Inflammatory macrophage treated with lipopolysaccharide for 4 hours (primary cell): ENCODE measurements around the gene PLA2G4F.
A peak's percentile ranks its signal among the peaks of the same experiment; 100 is the strongest.

Experiments used
- DNase-seq: peaks from one replicate; pipeline ENCODE4 v3.0.0-alpha.2; 2020

The PLA2G4F gene

DNA sequence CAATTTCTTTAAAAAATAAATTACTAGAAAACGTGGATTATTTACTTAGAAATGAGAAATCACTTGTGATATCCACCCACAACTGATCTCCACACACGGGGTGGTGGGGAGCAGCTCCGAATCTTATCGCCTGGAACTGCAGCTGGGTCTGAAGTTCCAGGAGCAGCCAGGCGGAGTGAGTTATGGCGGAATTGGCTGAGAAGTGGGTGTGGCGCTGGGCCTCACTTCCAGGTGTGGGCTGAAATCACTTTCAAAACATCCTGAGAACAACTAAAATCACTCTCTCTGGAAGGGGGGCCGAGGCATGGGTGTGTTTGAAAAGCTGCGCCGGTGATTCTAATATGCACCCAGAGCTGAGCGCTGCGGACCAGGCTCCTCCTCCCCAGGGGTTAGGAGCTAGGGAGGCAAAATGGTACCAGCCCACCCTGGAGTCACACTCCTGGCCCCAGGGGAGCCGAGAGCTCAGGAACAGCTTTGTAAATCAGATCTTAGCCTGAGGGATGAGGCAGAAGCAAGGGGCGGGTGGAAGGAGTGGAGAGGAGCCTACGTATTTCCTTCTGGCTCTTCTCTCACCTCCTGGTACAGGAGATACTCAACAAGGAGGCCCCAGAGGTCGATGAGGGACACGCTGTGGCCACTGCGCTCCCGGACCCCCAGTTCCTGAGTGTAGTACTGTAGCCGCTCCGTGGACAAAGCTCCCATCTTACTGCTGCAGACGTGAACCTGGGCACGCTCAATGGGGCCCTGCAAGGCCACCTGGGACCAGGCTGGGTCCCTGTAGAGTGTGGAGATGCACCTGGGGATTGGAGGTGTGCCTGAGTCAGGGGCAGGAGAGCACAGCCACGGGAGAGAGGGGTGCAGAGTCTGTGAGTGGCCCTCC, 9.6 kb downstream of the PLA2G4F start:
- DNase-seq, result no peak

- DNase-seq, result no peak
Observed at GRCh38 chr15:42145546-42146455, 10.6 kb downstream of the PLA2G4F start.

DNA sequence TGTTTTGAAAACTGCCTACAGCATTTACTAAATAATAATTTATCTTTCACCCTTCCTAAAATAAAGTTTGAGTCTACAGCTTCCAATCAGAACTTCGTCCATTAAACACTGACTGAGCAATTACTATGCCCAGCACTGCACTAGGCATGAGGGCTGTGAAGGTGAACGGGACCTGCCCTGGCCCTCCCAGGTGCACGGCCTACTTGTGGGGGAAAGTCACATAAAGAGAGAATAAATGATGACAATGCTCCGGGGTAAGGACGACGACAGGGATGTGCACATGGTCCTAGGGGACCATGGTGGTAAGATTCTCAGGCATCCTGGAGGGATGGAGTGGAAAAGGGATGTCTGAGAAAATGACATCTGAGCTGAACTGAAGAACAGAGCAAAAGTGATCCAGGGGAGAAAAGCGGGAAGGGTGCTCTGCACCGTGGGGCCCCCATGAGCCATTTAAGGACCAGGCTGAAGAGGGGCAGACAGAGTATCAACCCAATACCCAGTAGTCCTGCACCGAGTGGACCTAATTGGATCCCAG, 11.5 kb downstream of the PLA2G4F start:
- no peak for DNase-seq

GRCh38 chr15:42143866-42144625, 12.4 kb downstream of the PLA2G4F start:
- no peak for DNase-seq

DNA sequence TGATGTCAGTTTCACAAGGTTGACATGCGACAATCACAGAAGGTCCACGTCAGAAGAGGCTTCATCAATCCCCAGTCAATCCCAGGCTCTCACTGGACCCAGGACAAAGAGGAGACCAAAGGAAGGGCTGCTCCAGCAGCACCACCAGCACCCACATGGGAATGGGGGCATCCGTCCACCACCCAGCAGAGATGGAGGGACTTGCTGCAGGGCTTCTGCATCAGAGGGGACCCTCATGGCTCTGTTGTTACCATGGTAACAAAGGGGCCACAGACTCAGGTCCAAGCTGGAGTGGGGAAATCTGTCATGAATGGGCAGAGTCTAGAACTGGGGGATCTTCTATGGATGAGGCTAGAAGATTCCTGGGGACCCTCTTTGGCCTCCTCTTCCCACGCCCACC, 13.1 kb downstream of the PLA2G4F start:
- no peak for DNase-seq

GRCh38 chr15:42141795-42142667, 14.4 kb downstream of the PLA2G4F start:
- no peak for DNase-seq

- DNase-seq, result no peak
Observed at GRCh38 chr15:42141246-42141645, 15.2 kb downstream of the PLA2G4F start.

DNA sequence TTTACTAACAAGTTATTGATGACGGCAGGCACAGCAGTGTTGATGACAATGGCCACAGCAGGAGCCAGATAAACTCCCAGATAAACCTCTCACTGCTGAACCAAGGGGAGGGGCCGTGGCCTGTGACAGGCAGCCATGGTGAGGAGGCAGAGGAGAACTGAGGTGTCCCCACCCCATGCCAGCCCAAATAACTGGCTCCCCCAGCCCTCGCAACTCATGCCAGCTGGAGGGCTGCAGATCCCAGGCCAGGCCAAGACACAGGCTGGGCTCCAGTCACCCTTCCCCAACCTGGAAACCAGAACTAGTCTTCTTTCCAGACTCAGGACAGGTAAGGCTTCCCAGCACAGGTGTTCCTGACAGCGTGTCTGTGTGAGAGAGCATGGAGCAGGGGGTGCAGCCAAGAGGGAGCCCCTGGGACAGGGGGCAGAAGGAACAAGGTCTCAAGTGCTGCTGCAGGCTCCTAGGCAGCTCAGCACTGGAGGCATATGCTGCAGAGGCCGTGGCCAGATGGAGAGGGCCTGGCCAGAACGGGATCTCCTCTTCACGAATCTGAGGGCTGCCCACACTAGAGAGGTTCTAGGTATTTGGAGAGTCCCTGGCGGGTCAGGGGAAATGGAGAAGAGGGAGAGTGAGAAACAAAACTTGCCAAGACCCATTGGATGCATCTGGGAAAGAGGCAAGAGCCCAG, 15.9 kb downstream of the PLA2G4F start:
- no peak for DNase-seq

DNA sequence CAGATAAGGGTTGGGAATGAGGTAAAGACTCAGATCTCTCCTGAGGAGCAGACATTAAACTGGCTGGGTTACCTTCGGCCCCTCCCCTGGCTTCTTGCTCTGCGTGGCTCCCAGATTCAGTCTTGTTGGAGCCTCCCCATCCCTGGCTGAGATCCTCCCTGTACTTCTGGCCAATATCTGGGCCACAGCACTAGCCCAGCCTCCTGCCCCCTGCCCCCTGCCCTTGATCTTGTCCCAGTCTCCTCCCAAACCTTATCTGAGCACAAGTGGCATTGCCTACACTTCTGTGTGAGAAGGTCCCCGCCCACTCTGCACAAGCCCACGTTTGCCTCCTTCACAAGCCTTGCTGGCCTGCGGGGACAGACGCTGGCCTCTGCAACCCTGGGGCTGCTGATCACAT, 16.8 kb downstream of the PLA2G4F start:
- DNase-seq, result no peak

- DNase-seq, result peak; percentile 19
Observed at GRCh38 chr15:42138968-42139386, 17.5 kb downstream of the PLA2G4F start.

DNA sequence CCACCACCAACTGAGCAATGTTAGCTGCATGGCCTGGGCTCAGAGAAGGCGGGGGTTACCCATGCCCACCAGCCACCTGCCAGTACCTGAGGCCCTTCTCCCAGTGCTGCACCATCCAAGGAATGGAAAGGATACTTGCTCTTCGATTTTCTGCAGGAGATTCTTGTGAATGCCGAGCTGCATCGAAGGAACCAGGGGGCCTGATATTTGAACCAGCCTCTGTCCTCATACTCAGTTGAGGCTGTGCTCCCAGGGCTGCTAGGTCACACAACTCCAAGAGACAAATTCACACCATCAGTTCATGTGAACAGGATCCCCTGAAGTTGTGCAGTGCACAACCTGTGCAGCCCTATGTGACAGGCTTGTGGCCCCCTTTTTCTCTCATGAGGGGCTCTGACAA, 18.0 kb downstream of the PLA2G4F start:
- no peak for DNase-seq

DNA sequence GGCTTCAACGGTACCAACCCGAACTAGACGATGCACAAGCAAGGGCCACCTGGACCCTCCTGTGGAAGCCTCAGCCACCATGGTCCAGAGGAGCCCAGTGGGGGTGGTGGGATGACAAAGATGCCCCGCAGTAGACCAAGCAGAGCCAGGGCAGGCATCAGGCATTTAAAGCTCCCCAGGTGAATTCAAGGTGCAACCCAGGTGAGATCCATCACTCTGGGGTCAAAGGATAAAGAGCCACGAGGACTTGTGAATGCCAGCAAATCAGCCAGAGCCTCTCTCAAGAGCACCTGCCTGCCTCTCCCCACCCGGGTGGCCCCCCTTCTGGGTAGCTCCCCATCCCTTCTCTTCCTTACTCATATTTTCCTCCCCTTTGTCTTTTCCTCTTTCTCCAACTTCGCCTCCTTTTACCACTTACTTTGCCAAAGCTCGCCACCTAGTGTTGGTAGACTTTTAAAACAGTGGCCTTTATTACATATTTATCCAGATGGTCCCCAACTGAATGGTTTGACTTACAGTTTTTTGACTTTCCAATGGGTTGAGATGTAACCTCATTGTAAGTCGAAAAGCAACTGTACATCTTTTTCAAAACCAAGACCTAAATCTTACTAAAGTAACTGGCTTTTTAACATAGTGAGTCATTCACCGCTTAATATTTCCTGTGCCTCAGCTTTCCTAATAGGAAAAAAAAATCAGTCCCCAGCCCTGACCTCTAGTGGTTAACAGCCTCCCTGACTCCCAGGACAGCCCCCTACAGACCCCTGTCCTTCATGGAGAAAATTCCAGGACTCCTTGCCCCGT, 18.8 kb downstream of the PLA2G4F start:
- DNase-seq, result peak; percentile 58

DNA sequence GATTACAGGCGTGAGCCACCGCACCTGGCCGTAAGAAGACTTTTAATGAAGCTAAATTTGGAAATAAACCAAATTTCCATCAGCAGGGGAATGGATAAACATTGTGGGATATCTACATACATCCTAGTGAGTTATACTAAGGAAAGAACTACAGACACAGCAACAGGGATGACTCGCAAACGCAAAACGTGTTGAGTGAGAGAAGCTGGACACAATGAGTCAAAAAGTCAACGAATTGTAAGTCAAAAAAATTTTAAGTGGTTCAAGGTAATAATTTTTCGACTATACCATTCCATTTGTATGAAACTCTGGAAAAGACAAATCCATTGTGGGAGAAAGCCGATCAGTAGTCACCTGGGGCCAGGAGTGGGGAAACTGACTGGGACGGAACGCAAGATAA, 19.9 kb downstream of the PLA2G4F start:
- DNase-seq, result no peak

- no peak for DNase-seq
Observed at GRCh38 chr15:42135351-42135750, 21.1 kb downstream of the PLA2G4F start.

DNA sequence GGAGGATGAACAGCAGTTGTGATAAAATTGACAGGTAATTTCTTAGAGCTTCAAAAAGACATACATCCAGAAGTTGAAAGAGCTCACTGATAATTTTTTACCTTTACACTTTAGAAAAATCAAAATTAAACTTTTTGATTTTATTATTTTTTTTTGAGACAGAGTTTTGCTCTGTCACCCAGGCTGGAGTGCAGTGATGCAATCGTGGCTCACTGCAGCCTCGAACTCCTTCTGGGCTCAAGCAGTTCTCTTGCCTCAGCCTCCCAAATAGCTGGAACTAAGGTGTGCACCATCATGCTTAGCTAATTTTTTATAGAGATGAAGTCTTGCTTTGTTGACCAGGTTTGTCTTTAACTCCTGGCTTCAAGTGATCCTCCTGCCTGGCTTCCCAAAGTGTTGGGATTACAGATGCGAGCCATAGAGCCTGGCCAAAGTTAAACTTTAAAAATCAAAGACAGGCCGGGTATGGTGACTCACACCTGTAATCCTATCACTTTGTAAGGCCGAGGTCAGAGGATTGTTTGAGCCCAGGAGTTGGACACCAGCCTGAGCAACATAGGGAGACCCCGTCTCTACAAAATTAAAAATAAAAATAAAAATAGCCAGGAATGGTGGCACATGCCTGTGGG, 21.7 kb downstream of the PLA2G4F start:
- DNase-seq, result no peak

DNA sequence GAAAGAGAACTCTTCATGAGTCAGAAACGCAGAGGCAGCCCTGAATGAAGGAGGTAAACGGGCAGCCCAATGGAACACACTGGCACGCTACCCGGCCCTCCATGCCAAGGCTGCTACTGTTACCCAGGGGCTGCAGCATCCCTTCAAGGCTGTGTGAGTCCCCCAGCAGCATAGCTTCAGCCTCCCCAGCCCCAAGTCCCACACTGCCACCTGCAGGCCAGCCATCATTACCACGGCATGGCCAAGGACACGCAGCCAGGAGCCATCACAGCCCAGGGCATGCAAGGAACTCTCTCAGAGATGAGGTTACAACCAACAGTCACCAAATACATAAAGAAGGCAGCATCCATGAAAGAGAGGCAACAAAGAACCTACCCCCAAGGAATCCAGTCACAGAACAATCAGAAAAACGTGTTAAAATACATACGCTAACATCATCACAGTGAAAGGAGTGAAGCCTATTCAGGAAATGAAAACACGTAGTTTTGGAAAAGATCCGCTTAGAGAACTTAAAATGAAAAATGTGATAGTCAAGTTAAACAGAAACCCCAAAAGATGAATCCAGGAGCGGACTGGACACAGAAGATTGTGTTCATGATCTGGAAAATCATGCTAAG, 22.4 kb downstream of the PLA2G4F start:
- peak; percentile 62 for DNase-seq

DNA sequence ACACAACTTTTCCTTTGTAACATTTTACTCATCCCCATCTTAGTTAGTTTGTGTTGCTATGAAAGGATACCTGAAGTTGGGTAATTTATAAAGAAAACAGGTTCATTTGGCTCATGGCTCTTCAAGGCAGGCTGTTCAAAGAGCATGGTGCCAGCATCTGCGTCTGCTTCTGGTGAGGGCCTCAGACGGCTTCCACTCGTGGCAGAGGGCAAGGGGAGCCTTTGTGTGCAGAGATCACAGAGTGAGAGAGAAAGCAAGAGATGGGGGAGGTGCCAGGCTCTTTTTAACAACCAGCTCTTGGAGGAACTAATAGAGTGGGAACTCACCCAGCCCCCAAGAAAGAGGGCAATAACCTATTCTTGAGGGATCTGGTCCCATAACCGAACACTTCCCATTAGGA, 23.1 kb downstream of the PLA2G4F start:
- DNase-seq, result no peak

DNA sequence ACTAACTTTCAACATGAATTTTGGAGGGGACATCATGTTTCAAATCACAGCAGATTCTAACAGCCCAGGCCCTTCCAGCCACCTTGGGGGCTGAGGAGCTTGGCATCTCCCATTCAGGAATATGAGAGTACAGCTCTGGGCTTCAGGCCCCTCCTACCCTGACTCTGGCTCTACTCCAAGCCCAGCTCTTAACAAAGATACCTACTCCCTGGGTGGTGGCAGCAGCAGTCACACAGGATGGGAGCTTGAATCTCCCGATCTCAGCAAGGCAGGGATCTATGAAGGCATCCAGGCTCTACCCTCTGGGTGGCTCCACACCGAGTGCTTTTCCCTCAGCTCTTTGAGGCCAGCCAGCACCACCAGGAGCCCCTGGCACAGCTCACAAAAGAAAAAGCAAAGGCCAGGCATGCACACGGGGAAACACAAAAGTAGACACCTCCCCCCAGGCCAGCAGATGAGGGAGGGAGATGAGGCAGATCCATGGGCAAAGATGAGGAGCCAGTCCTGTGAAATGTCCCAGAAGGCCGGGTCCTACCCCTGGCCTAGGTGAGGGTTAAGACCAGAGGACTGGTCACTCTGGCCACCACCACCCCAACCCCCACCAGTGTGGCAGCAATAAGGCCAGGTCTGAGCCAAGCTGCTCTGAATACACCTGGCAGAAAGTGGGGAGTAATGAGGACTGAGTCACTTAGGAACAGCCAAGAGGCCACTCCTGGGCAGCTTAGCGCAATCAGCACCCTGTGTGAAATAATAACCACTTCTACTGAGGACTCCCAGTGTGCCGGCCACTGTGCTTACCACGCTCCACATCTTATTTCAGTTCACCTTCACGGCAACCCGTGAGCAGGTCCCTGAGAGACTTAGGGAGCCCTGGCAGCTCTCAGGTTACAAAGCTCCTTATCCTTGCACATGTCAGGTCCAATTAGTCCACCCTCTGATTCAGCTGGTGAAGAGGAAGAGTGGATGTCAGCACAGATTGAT, 24.3 kb downstream of the PLA2G4F start:
- no peak for DNase-seq
